NAMALWA (cell line): ENCODE data around the gene CDHR2.
A peak's percentile ranks its signal among the peaks of the same experiment; 100 is the strongest.

Source experiments
- DNase-seq: peaks from one replicate; pipeline ENCODE4 v3.0.0-alpha.2; 2015; ENCODE audit warnings: low spot score

Gene CDHR2

GRCh38 chr5:176620333-176620981 is 71.3 kb downstream of the CDHR2 start:
- DNase-seq: no peak

- DNase-seq: no peak
Measured at GRCh38 chr5:176621661-176622079, 72.5 kb downstream of the CDHR2 start.

DNA sequence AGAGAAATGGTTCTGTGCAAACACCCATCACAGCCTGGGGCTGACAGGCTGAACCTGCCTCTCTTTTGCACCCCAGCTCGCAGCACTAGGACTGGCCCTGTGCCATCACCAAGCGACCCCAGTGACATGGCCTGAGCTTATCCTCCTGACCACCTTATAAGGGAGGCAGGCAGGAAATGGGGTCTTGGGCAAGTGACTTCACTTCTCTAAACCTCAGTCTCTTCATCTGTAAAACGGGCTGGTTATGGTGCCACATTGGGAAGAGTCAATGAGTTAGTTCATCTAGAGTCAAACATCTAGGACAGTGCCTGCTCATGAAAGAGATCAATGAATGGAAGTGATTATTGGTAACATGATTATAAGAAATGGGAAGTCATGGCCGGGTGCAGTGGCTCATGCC is 75.0 kb downstream of the CDHR2 start:
- DNase-seq: no peak

DNA sequence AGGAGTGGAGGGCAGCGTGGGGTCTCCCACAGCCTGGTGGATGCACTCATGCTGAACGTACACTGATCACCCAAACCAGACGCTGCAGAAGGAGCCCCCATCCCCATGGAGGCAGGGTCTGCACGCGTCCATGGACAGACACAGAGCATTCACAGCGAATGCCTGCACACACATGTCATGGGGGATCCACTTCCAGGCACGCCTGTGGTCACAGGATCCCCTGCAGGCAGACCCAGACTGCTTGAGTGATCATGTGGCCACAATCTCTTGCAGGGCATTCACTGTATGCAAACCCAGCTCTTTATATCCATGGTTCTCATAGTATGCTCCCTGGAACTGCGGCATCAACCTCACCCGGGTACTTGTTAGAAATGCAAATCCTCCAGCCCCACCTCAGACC is 75.8 kb downstream of the CDHR2 start:
- DNase-seq: no peak

DNA sequence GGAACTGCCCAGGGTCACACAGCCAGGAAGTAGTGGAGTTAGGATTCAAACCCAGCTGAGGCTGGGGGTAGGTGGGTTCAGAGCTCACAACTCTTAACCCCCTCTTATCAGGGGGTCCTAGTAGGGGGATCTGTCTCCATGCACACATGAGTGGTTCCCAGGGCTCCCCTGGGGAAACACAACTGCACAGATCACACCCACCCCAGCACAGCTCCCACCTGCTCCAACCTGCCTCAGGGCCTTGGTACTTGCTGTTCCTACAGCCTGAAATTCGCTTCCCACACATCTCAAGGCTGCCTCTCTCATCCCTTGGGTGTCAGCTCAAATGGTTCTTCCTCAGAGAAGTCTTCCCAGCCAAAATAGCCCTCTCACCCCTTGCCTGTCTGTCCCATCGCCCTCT is 76.4 kb downstream of the CDHR2 start:
- no peak for DNase-seq

- no peak for DNase-seq
Measured at GRCh38 chr5:176625966-176626875, 77.1 kb downstream of the CDHR2 start.

DNA sequence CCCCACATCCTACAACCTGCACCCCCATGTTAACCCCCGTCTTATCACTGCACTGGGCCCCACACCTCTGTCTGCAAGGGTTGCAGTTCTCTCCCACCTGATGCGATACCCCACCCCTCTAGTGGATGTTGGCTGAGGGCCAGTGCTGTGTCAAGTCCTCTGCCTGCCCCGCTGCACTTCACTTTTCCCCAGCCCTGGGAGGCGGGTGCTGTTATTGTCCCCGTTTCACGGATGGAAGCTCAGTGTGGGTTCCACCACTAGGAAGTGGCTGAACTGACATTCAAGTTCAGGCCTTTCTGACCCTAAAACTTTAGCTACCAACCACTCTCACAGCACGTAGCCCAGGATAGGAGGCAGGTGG is 77.7 kb downstream of the CDHR2 start:
- no peak for DNase-seq

- no peak for DNase-seq
Measured at GRCh38 chr5:176627582-176627981, 78.4 kb downstream of the CDHR2 start.

DNA sequence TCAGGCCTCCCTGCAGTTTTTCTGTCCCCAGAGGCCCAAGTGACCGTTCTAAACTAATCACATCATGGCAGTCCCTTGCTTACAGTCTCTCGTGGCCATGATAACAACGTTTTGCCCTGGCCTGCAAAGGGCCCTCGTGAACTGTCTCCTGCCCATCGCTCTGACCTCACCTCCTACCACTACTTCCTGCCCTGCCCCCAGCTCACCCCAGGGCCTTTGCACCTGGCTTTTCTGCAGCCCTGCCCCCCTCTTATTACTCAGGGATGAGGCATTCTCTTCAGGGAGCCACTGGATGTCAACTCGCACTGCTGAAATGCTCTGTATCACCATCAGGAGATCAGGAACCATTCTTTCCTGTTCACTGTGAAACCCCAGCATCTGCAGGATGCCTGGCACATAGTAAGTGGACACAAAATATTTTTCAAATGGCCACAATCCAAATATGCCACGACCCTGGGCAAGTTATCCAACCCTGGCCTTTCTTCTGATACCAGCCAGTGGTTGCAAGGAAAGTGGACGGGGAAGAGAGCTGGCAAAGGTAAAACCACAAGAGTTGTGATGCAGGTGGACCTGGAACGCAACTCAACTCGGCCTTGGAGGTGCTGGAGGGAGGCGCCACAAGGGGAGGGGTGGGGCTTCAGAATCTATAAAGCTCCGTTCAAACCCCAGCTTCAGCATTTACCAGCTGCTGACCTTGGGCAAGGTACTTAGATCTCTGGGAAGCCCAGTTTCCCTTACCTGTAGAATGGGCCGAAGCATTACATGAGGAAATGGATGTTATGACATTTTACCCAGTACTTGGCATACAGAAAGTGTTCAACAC is 79.5 kb downstream of the CDHR2 start:
- DNase-seq: no peak

- DNase-seq: no peak
Measured at GRCh38 chr5:176629317-176629852, 80.2 kb downstream of the CDHR2 start.

GRCh38 chr5:176629853-176630680 is 80.9 kb downstream of the CDHR2 start, which contains the start of the genes EIF4E1B and SNCB:
EIF4E1B (plus strand) TSS chr5:176630675; CDS start chr5:176642788, 12,113 bp downstream.
SNCB (minus strand) TSS chr5:176630534; CDS start chr5:176629654, 880 bp downstream.
- DNase-seq: peak; percentile 80

- no peak for DNase-seq
Measured at GRCh38 chr5:176630681-176631222, 81.6 kb downstream of the CDHR2 start.

DNA sequence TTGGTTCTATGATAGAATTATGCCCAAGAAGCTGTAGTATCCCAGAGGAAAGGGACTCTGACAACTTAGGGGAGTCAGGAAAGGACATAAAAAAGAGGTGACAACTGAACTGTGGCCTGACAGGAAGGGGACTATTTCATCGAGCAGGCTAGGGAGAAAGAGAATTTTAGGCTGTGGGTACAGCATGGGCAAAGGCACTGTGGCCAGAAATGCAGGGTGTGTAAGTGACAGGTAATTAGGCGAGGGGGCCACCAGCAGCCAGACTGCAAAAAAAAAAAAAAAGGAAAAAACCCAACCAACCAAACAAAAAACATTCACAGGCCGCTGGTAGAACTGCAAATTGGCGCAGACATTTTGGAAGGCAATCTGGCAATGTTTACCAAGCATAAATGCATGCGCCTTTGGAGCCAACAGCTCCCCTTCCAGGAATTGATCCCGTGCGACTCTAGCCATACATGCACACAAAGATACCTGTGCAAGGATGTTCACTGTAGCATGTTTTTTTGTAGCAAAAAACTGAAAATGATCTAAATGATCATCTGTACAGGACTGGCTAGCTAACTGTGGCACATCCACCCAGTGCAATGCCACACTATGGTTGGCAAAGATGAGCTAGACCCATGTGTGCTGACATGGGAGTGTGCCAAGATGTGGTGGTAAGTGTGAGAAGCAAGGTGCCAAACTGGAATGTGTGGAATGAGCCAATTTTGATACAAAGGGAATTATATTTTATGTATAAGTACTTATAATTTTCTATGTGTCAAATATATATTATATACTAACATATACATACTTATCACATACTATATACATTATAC is 82.5 kb downstream of the CDHR2 start:
- no peak for DNase-seq

GRCh38 chr5:176632745-176633144 is 83.6 kb downstream of the CDHR2 start:
- no peak for DNase-seq

DNA sequence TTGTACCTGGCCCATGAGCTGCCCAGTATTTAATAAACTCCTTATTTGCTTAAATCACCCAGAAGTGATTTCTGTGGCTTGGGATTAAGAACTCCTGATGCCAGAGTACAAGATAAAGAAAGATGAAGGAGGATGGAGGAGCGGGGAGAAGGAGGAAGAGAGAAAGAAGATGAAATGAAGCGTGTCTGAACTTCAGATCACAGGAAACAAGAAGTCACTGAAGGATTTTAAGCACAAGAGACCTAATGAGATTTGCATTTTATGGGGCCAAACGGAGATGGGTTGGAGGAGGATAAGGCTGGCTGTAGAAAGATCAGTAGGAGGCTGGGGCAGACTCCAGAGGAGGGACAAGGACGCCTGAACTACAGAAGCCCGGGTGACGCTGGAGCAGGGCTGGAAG is 84.5 kb downstream of the CDHR2 start:
- peak; percentile 64 for DNase-seq

DNA sequence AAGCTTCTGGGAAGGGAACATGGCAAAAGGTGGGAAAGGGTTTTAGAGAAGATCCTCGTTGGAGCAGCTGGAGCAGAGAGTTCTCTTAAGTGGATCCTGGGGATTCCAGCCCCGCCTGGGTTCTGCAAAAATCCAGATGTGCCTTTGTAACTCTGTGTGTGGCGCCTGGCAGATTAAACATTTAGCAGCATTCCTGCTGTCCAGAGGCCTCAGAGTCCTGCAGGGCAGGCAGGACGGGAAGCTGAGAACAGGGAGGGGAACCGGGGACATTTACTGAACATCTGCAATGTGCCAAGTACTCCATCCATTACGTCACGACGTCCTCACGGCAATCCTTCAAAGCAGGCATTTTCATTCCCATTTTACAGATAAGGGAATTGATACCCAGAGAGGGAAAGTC is 87.3 kb downstream of the CDHR2 start:
- no peak for DNase-seq

- DNase-seq: no peak
Measured at GRCh38 chr5:176637556-176637955, 88.4 kb downstream of the CDHR2 start.

GRCh38 chr5:176638437-176638836 is 89.3 kb downstream of the CDHR2 start:
- no peak for DNase-seq

DNA sequence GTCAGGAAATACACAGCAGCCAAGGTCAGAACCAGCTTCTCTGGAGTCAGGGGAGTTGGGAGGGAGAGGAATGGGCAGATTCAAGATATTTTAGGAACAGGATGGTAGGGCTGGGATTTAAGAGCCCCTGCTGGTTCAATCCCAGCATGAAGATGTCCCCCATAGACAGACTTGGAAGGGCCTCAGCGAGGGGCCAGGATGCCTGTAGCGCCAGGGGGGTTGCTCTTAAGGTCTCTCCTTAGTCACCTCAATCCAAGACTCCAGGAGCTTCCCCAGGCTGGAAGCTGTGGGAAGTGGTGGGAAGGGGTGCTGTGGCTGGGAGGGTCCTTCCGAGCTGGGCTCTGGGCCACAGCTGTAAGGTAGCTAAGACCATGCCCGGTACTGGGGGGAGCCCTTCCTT is 90.1 kb downstream of the CDHR2 start:
- no peak for DNase-seq

DNA sequence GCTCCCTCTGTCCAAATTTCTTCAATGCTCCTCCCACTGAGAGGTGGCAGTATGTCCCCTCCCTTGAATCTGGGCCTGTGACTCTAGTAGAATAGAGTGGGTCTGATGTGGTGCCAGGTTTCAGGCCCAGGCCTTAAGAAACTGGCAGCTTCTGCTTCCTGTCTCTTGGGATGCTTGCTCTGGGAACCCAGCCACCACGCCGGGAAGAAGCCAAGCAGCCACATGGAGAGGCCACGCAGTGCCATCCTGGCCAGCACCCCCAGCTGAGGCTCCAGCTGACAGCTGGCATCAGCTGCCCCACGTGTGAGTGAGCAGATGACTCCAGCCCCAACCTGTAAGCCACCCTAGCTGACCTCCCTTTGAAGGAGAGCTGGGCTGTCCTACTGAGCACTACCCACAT is 90.8 kb downstream of the CDHR2 start:
- no peak for DNase-seq
